HepG2 (cell line): ENCODE measurements around the gene GPR39. TPM values are rescaled to one million over a fixed set of nuclear protein-coding genes. Genes with fewer than 3 reads are reported as not detected.

ENCODE experiments used
- ATAC-seq: fragments of 200-7000 bp; cut with Tn5 transposase; 3 replicates; pipeline ENCODE4 v1.9.1; 2020; ENCODE audit warnings: mild to moderate bottlenecking, moderate library complexity
- BruUV-seq: library from RNA; stranded (reverse); fragments of 400-500 nt; replicated peaks from 2 replicates; lab custom pipeline; 2021; lab: Mats Ljungman, UMichigan
- CTCF ChIA-PET: fragments of 300-600 bp; formaldehyde crosslinking; extraction: SDS; loops from one replicate; lab custom pipeline; 2021; ENCODE audit warnings: low total read pairs, inconsistent platforms, low intra/inter-chr PET ratio; lab: Yijun Ruan, JAX
- POLR2A ChIA-PET: fragments of 350-600 bp; sonication (Branson Sonifier 250); formaldehyde crosslinking; loops from one replicate; lab custom pipeline; 2020; ENCODE audit warnings: antibody characterized with exemption, inconsistent platforms; lab: Yijun Ruan, JAX
- DNase-seq: peaks from one replicate; pipeline ENCODE4 v3.0.0-alpha.2; 2015; ENCODE audit warnings: low spot score
- FAIRE-seq: peaks from 3 replicates; lab custom pipeline; 2011; peaks lifted over from hg19 to GRCh38; lab: Jason Lieb, UNC
- H2AFZ ChIP-seq: one replicate; pipeline ENCODE4 v1.6.1; 2011; ENCODE audit warnings: low read length, inconsistent platforms
- H3K27ac ChIP-seq: fragments of 300-600 bp; 3 replicates; pipeline ENCODE4 v1.8.0; 2011; ENCODE audit warnings: mixed run types, mild to moderate bottlenecking, mixed read lengths, low read length, inconsistent platforms; ENCODE audit not compliant: insufficient read depth; ENCODE audit errors: extremely low read length
- H3K27me3 ChIP-seq, 2 experiments: fragments of 200-600 bp in 1 of 2; 2 replicates in 1 of 2; 3 replicates in 1 of 2; pipeline versions ENCODE4 v1.6.0 to v1.8.0; 2011; ENCODE audit warnings: low read length in 2 of 2, mild to moderate bottlenecking in 2 of 2, moderate library complexity in 2 of 2, inconsistent platforms in 1 of 2; ENCODE audit not compliant: insufficient read depth in 2 of 2, control insufficient read depth in 1 of 2
- H3K36me3 ChIP-seq, 2 experiments: fragments of 200-600 bp in 1 of 2; replicated peaks in 1 of 2; 2 replicates in 1 of 2; 3 replicates in 1 of 2; pipeline versions ENCODE4 v1.5.1 to v1.8.0; 2011; ENCODE audit warnings: low read length in 2 of 2, inconsistent platforms in 1 of 2; ENCODE audit not compliant: insufficient read depth in 2 of 2, control insufficient read depth in 1 of 2
- H3K4me1 ChIP-seq: 2 replicates; pipeline ENCODE4 v1.5.1; 2012; ENCODE audit warnings: low read length, inconsistent platforms; ENCODE audit not compliant: insufficient read depth
- H3K4me2 ChIP-seq: 2 replicates; pipeline ENCODE4 v1.6.0; 2011; ENCODE audit warnings: low read depth, low read length, inconsistent platforms
- H3K4me3 ChIP-seq, 3 experiments: fragments of 200-600 bp in 1 of 3; sonication (generic), shearing (Covaris generic) in 1 of 3; replicated peaks in 1 of 3; 2 replicates each; pipeline ENCODE4 v1.5.1; 2011 to 2016; ENCODE audit warnings: low read length in 3 of 3, inconsistent platforms in 2 of 3, low read depth in 2 of 3, mild to moderate bottlenecking in 2 of 3, control low read depth in 1 of 3, mixed read lengths in 1 of 3; ENCODE audit not compliant: insufficient read depth in 1 of 3
- H3K79me2 ChIP-seq: one replicate; pipeline ENCODE4 v1.6.1; 2011; ENCODE audit warnings: low read length, inconsistent platforms; ENCODE audit not compliant: insufficient read depth
- H3K9ac ChIP-seq: 2 replicates; pipeline ENCODE4 v1.6.0; 2011; ENCODE audit warnings: mild to moderate bottlenecking, low read depth, low read length, inconsistent platforms; ENCODE audit not compliant: insufficient read depth
- H3K9me3 ChIP-seq: 2 replicates; pipeline ENCODE4 v1.5.1; 2012; ENCODE audit warnings: mild to moderate bottlenecking, low read length
- H4K20me1 ChIP-seq: 2 replicates; pipeline ENCODE4 v1.6.0; 2011; ENCODE audit warnings: inconsistent platforms, mild to moderate bottlenecking, low read length, moderate library complexity; ENCODE audit not compliant: insufficient read depth
- CREB1 ChIP-seq, 2 experiments: fragments of 450-650 bp in 1 of 2; IDR thresholded peaks; 2 replicates each; pipeline ENCODE4 v1.6.1; 2016 to 2017; ENCODE audit warnings: control low read depth in 1 of 2, mild to moderate bottlenecking in 1 of 2, missing compliant biosample characterization in 1 of 2, missing genetic modification characterization in 1 of 2
- HOXA5 ChIP-seq: sonication (generic); formaldehyde crosslinking; IDR thresholded peaks from 2 replicates; pipeline ENCODE4 v1.4.0; 2020; ENCODE audit warnings: missing genetic modification reagents
- KLF16 ChIP-seq, 2 experiments: sonication (generic) in 1 of 2; formaldehyde crosslinking in 1 of 2; IDR thresholded peaks; 2 replicates each; pipeline versions ENCODE4 v1.6.1 to v1.8.0; 2016 to 2023; ENCODE audit warnings: missing genetic modification reagents in 2 of 2, missing compliant biosample characterization in 1 of 2
- MEIS2 ChIP-seq: sonication (generic); formaldehyde crosslinking; IDR thresholded peaks from 2 replicates; pipeline ENCODE4 v1.9.0; 2021; ENCODE audit warnings: mild to moderate bottlenecking, missing genetic modification reagents
- NCOA2 ChIP-seq: sonication (generic); formaldehyde crosslinking; IDR thresholded peaks from 2 replicates; pipeline ENCODE4 v1.8.0; 2022; ENCODE audit warnings: inconsistent platforms
- RELA ChIP-seq: sonication (generic); formaldehyde crosslinking; IDR thresholded peaks from 2 replicates; pipeline ENCODE4 v1.4.0; 2020; ENCODE audit warnings: missing genetic modification reagents
- SRSF1 ChIP-seq: fragments of 200-400 bp; formaldehyde crosslinking; optimal IDR thresholded peaks from 2 replicates; pipeline ENCODE3; 2017; ENCODE audit warnings: mild to moderate bottlenecking, low read depth, low read length, moderate library complexity
- TGIF2 ChIP-seq: IDR thresholded peaks from 2 replicates; pipeline ENCODE4 v1.6.1; 2016; ENCODE audit warnings: control low read depth, missing compliant biosample characterization
- TP53 ChIP-seq: sonication (generic); formaldehyde crosslinking; conservative IDR thresholded peaks from 2 replicates; pipeline ENCODE4 v1.4.0; 2020; ENCODE audit warnings: missing genetic modification reagents
- ZKSCAN1 ChIP-seq: fragments of 150-350 bp; IDR thresholded peaks from 2 replicates; pipeline ENCODE4 v1.6.1; 2014; ENCODE audit warnings: low read length
- ZNF30 ChIP-seq: sonication (generic); formaldehyde crosslinking; IDR thresholded peaks from 2 replicates; pipeline ENCODE4 v1.5.0; 2020; ENCODE audit warnings: mild to moderate bottlenecking, missing genetic modification reagents
- ZNF781 ChIP-seq: sonication (generic); formaldehyde crosslinking; IDR thresholded peaks from 2 replicates; pipeline ENCODE4 v1.5.1; 2020; ENCODE audit warnings: borderline replicate concordance, mild to moderate bottlenecking, missing genetic modification reagents; ENCODE audit errors: not compliant biosample characterization
- WGBS: methylation state at CpG from one replicate; pipeline ENCODE4 v1.1.6; 2017; ENCODE audit warnings: low lambda C conversion rate; 5-methylcytosine and 5-hydroxymethylcytosine counted together
- in situ Hi-C: cut with HindIII; loops from 2 replicates; pipeline ENCODE4 v1.10.0; 2017; ENCODE audit warnings: low pct_unique_long_range_greater_than_20kb; ENCODE audit not compliant: extremely low pct_ligation_motif_present
- intact Hi-C: fragments of 100-400 bp; cut with micrococcal nuclease; formaldehyde crosslinking; loops from one replicate; pipeline ENCODE4 v1.10.0; 2022; ENCODE audit not compliant: unreplicated experiment
- polyA plus RNA-seq, 8 experiments: library from polyadenylated mRNA; depleted of rRNA in 3 of 8; stranded (reverse) in 7 of 8; unstranded in 1 of 8; fragments of >200 nt; fragmentation: Illumina TruSeq in 4 of 8; extraction: Trizol in 4 of 8; gene quantifications; 2 replicates each; pipeline versions ENCODE4 v1.2.1 to v1.2.3, GENCODE V29; 2011 to 2016; ENCODE audit warnings: low read depth in 4 of 8, missing spikeins in 1 of 8, mixed read lengths in 1 of 8; ENCODE audit not compliant: insufficient read depth in 1 of 8
- total RNA-seq, 5 experiments: library from RNA; depleted of rRNA; stranded (reverse); fragments of >200 nt; fragmentation: Illumina TruSeq; extraction: Trizol; gene quantifications; 2 replicates each; pipeline ENCODE4 v1.2.3, GENCODE V29; 2016; ENCODE audit warnings: low read depth in 1 of 5
- TF ChIP-seq, protein P1 (sequence below): sonication (generic); formaldehyde crosslinking; IDR thresholded peaks from 2 replicates; pipeline ENCODE4 v1.4.0; 2020; ENCODE audit warnings: missing genetic modification reagents, borderline replicate concordance

Gene GPR39
- total and polyA plus RNA-seq, 2 of the 13 experiments (the other 11 are each of a cell fraction or from before 2014, with no cell fraction given): 0.16 to 0.62 TPM

DNA sequence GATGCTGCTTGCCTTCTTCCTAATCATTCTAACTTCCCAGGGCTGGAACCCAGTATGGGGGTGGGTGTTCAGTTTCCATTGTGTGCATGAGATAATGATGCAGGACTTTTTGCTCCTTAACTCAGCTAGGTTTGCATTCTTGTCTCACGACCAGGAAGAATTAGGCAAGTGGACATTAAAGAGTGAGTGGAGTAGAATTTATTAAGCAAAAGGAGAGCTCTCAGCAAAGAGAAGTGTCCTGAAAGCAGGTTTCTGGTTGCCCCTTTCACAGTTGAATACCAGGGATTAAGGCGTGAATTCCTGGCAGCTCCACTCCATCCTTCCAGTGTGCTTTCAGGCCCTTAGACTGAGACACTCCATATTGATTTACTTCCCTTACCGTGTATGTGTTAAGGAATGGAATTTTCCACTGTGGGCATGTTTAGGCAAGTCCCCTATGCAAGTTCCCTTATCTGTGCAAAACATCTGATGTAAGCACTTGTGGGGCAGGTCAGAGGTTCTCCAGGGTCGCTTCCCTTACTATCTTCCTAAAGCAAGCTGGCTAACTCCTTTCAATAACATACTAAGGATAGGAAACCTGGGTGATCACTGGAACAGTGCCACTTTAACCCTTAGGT, 126.5 kb downstream of the GPR39 start:
- POLR2A ChIA-PET: no interaction called here
- peak; percentile 98 for TF ChIP-seq TP53 (CRISPR knock-in tag)
- TF ChIP-seq ZNF781: no peak
- TF ChIP-seq SRSF1: no peak
- no peaks in the 10 kb centered on the region for H3K4me1 ChIP-seq
- no peak for FAIRE-seq
- H2AFZ ChIP-seq: no peak overlapping the region
- intact Hi-C loops: no loop called here
- CTCF ChIA-PET: no interaction called here
- H3K4me3 ChIP-seq: no peak overlapping the region
- H3K27ac ChIP-seq: no peak overlapping the region
- no peak overlapping the region for H3K4me2 ChIP-seq
- no TSS peak for BruUV-seq
- 19% methylated on average over 4 of the region's 4 CpGs for WGBS
- no peak for ATAC-seq
- H3K79me2 ChIP-seq: no peaks in the 10 kb centered on the region
- H3K27me3 ChIP-seq: no peaks in the 10 kb centered on the region
- no peaks in the 10 kb centered on the region for H3K36me3 ChIP-seq
- H4K20me1 ChIP-seq: no peaks in the 10 kb centered on the region
- in situ Hi-C loops: no loop called here
- H3K9me3 ChIP-seq: peaks cover 64% of the 10 kb centered on the region
- no peak overlapping the region for H3K9ac ChIP-seq
- DNase-seq: no peak

DNA sequence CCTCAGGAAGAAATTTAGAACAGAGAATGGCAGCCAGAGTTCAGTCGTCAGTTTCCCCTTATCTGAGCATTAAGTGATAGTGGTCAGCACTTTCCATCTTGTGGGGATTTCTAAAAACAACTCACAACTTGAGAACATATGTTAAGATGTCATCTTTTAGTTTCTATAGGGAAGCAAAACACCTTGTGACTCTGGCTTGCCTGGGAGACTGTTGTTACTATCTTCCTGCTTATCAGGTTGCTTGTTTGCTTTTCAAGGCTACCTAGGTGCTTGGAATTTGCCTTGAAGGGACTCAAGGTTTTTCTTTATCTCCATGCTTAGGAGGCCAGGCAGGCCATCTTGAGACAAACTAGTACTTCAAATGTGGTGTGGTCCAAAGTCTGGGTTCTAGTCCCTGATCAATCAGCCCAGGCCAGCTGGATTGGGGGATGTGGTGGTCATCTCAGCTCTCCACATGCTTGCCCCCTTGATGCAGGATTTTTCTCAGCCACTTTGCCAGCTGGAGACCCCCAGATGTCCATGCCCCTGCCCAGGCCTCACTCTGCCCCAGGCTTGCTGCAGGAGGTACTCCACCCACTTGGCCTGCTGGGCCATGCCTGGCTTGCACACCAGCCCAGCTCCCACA, 127.5 kb downstream of the GPR39 start:
- CTCF ChIA-PET: no interaction called here
- no peak overlapping the region for H3K4me2 ChIP-seq
- H3K9ac ChIP-seq: no peak overlapping the region
- intact Hi-C loops: no loop called here
- no peak overlapping the region for H3K4me3 ChIP-seq
- no peak for DNase-seq
- TF ChIP-seq TGIF2 (CRISPR knock-in tag) (no peak), MEIS2 (CRISPR knock-in tag) (no peak), KLF16 (CRISPR knock-in tag; IDR thresholded peaks at IDR 0.05) (no peak), ZKSCAN1 (no peak), ZNF30 (CRISPR knock-in tag) (no peak), NCOA2 (CRISPR knock-in tag) (no peak), CREB1 (IDR thresholded peaks at IDR 0.05) (no peak), CREB1 (CRISPR knock-in tag; IDR thresholded peaks at IDR 0.05) (no peak), RELA (CRISPR knock-in tag) (no peak), HOXA5 (CRISPR knock-in tag) (no peak)
- TF ChIP-seq, protein P1, sequence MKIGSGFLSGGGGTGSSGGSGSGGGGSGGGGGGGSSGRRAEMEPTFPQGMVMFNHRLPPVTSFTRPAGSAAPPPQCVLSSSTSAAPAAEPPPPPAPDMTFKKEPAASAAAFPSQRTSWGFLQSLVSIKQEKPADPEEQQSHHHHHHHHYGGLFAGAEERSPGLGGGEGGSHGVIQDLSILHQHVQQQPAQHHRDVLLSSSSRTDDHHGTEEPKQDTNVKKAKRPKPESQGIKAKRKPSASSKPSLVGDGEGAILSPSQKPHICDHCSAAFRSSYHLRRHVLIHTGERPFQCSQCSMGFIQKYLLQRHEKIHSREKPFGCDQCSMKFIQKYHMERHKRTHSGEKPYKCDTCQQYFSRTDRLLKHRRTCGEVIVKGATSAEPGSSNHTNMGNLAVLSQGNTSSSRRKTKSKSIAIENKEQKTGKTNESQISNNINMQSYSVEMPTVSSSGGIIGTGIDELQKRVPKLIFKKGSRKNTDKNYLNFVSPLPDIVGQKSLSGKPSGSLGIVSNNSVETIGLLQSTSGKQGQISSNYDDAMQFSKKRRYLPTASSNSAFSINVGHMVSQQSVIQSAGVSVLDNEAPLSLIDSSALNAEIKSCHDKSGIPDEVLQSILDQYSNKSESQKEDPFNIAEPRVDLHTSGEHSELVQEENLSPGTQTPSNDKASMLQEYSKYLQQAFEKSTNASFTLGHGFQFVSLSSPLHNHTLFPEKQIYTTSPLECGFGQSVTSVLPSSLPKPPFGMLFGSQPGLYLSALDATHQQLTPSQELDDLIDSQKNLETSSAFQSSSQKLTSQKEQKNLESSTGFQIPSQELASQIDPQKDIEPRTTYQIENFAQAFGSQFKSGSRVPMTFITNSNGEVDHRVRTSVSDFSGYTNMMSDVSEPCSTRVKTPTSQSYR: no peak
- no peaks in the 10 kb centered on the region for H4K20me1 ChIP-seq
- POLR2A ChIA-PET: no interaction called here
- no peak overlapping the region for H2AFZ ChIP-seq
- no peaks in the 10 kb centered on the region for H3K27me3 ChIP-seq
- peaks cover 56% of the 10 kb centered on the region for H3K9me3 ChIP-seq
- no peaks in the 10 kb centered on the region for H3K36me3 ChIP-seq
- H3K79me2 ChIP-seq: no peaks in the 10 kb centered on the region
- WGBS: 7% methylated on average over 1 of the region's 1 CpG
- H3K4me1 ChIP-seq: no peaks in the 10 kb centered on the region
- H3K27ac ChIP-seq: no peak overlapping the region
- no TSS peak for BruUV-seq
- ATAC-seq: no peak
- in situ Hi-C loops: no loop called here
- FAIRE-seq: no peak
